ENCODE results near the gene PRKAR1B.
"Not testable (repeated sequence)": the region's sequence is repeated elsewhere in the genome, so short reads cannot be mapped to it uniquely, and the experiment has no call there.

PRKAR1B gene

GRCh38 chr7:644381-645305 lies 82.4 kb downstream of the PRKAR1B start:
- no peak for DNase-seq (ENCODE audit: low read depth)

- no peak for DNase-seq (ENCODE audit: low read depth)
Observed at GRCh38 chr7:641966-642365, 85.1 kb downstream of the PRKAR1B start.

DNA sequence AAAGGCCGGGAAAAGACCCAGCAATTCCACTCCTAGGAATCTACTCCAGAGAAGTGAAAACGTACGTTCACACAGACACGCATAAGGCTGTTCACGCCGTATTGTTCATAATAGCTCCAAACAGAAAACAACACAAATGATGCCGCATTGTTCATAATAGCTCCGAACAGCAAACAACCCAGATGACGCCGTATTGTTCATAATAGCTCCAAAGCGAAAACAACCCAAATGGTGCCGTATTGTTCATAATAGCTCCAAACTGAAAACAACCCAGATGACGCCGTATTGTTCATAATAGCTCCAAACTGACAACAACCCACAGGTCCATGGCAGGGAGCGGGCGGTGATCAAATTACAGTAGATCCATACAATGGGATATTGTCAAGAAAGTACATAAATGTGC lies 85.8 kb downstream of the PRKAR1B start:
- DNase-seq (ENCODE audit: low read depth) = no peak

- no peak for DNase-seq (ENCODE audit: low read depth)
Observed at GRCh38 chr7:638256-639011, 88.6 kb downstream of the PRKAR1B start.

GRCh38 chr7:637826-638225 lies 89.3 kb downstream of the PRKAR1B start:
- DNase-seq (ENCODE audit: low read depth) = no peak

GRCh38 chr7:636396-636795 lies 90.7 kb downstream of the PRKAR1B start:
- DNase-seq (ENCODE audit: low read depth) = no peak

DNA sequence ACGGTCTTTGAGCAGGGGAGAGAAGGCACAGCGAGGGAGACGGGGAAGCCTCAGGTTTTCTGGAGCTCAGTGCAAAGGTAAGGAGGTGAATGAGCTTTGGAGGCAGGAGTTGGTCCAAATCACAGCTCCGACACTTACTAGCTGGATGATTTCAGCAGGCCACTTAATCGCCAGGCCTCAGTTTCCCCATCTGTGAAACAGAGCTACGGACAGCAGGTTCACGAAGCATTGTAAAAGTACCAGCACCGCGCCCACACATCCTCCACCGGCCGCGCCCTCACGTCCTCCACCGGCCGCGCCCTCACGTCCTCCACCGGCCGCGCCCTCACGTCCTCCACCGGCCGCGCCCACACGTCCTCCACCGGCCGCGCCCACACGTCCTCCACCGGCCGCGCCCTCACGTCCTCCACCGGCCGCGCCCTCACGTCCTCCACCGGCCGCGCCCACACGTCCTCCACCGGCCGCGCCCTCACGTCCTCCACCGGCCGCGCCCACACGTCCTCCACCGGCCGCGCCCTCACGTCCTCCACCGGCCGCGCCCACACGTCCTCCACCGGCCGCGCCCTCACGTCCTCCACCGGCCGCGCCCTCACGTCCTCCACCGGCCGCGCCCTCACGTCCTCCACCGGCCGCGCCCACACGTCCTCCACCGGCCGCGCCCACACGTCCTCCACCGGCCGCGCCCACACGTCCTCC lies 91.2 kb downstream of the PRKAR1B start:
- not testable (repeated sequence) for DNase-seq (ENCODE audit: low read depth)

GRCh38 chr7:635227-635626 lies 91.9 kb downstream of the PRKAR1B start:
- DNase-seq (ENCODE audit: low read depth) = no peak

DNA sequence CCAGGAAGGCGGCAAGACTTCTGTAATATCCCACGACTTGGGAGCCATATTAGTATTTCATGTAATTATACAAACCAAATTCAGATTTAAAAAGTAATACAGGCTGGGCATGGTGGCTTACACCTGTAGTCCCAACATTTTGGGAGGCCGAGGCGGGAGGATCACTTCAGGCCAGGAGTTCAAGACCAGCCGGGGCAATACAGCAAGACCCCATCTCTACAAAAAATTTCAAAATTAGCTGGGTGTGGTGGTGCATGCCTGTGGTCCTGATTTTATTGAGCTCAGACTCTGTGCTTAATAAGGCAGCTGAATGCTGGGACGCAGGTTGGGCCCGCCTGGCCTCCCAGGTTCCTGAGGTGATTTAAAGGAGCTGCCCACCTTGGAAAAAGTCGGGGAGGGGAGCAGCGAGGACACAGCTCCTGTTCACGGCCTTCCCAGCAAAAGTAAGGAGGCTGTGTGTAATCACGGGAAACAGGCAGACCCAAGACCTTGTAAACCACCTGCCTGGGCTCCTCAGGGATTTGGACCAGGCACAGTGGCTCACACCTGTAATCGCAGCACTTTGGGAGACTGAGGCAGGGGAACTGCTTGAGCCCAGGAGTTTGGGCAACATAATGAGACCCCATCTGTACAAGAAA lies 93.6 kb downstream of the PRKAR1B start:
- DNase-seq (ENCODE audit: low read depth) = no peak

DNA sequence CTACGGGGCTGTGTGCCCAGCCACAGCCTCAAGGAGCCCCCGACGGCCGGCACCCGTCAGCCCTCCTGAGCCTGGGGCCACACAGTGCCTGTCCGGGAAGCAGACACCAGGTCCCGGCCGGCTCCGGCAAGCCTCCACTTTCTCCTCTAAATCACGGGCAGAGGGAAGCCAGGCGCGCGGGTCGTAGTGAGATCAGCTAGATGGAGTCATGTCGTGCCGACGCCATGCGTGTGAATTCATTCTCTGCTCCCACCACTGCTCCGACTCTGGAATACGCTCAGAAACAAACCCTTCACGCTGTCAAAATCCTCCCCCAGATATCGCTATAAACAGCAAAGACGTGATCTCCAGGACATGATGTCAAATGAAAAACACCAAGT lies 94.3 kb downstream of the PRKAR1B start:
- no peak for DNase-seq (ENCODE audit: low read depth)

DNA sequence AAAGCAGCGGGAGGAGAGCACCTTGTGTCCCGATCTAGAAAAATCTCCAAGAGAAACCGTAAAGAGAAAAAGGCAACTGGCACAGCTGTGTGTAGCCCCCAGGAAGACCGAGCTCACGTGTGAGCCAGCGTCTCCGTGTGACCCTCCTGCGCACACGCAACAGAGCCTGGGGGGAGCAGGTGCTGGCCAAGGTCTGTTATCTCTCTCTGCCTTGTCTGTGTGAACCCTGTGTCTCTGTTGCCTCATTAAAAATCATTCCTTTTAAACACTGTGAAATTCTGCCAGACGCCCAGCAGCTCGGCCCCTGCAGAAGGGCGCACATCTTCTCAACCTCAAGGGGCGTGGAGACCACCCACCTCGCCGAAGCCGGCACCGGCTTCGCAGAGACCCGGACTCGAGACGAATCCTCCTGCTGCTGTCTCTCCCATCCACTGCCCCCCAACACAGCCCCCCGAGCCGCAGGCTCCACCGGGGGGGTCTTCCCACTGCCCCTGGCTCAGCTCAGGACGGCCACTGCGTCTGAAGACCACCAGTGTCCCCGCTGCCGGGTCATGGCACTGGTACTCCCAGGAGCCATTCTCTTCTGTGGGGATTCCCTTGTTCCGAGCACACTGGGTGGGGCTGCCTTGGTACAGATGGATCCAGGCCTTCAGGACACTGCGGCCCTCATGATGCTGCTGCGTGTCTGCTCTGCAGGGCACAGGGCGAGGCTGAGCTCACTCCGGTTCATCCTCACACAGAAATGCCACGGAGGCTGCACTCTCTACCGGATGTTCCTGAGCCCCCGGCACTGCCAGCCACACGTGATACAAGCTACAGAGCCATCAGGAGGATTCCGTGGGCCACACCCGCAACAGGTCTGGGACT lies 94.9 kb downstream of the PRKAR1B start:
- no peak for DNase-seq (ENCODE audit: low read depth)

DNA sequence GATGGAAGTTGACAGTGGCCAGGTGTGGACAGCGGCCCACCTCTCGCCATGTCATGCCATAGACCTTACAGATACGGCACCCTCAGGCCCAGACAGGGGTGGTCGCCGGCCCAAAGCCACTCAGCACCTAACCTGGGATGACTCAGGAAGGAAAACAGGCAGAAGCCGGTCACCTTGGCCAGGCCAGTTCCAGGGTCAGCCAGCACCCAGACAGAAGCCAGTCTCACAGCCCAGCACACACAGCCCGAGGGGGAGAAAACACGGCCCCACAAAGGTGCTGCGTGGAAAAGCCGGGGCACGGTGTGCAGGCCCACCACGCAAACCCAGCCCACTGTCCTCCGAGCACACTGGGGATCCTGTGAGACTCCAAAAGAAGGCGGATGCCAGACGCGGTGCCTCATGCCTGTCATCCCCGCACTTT lies 95.8 kb downstream of the PRKAR1B start:
- DNase-seq (ENCODE audit: low read depth) = no peak

GRCh38 chr7:630539-630938 lies 96.5 kb downstream of the PRKAR1B start:
- DNase-seq (ENCODE audit: low read depth) = no peak

DNA sequence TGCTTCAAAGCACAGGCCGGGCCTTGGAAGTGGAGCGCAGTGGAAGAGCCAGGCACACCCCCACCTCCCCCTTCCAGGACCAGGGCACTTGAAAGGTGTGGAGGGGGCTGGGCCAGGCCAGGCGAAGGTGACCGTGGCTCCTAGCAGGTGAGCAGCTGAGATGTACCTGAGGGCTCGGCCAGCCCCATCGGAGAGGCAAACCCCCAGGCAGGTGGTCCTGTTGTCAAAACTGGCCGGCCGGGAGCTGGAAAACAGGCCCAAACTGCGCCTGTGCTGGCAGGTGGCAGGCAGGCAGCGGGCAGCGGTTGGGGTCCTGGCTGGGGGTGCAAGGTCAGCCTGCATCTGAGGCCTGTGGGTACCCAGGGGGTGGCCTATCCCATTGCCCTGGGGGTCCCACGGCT lies 97.0 kb downstream of the PRKAR1B start:
- no peak for DNase-seq (ENCODE audit: low read depth)

DNA sequence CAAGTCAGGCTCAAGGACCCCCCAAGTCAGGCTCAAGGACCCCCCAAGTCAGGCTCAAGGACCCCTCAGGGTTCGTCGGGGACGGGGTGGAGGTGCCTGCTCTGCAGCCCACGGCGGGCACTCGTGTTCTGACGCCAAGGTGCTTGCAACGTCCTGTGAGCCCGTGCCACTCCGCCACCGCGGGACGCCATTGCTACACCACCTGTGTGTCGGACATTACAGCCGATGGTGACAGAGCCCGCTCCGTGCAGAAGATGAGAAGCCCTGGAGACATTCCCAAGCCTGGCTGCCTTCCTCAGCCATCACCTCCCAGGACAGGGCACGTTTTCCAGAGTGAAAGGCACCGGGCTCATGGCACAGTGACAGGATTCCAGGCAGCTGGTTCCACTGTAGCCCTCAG lies 98.3 kb downstream of the PRKAR1B start:
- DNase-seq (ENCODE audit: low read depth) = no peak

DNA sequence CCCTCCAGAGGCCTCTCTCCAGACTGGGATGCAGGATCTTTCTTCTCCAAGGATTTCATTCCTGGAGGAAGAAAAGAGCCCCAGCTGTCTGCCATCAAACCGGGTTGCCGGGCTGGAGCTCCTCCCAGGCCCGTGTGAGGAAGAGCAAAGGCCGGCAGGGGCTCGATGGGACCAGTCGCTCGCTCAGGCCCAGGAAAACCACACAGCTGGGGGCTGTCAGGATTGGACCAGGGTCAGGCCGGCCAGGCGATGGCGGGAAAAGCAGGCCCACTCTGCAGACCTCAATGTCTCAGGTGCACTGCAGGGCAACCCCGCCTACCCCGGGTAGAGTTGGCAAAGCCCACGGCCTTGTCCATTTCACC lies 98.7 kb downstream of the PRKAR1B start:
- no peak for DNase-seq (ENCODE audit: low read depth)

GRCh38 chr7:627661-628401 lies 99.2 kb downstream of the PRKAR1B start:
- no peak for DNase-seq (ENCODE audit: low read depth)

GRCh38 chr7:625376-625971 lies 101.6 kb downstream of the PRKAR1B start:
- no peak for DNase-seq (ENCODE audit: low read depth)

GRCh38 chr7:623464-623863 lies 103.6 kb downstream of the PRKAR1B start:
- no peak for DNase-seq (ENCODE audit: low read depth)

Measured in GM04503 (cell line).